ENCODE results near the gene ST6GALNAC3.

DNA sequence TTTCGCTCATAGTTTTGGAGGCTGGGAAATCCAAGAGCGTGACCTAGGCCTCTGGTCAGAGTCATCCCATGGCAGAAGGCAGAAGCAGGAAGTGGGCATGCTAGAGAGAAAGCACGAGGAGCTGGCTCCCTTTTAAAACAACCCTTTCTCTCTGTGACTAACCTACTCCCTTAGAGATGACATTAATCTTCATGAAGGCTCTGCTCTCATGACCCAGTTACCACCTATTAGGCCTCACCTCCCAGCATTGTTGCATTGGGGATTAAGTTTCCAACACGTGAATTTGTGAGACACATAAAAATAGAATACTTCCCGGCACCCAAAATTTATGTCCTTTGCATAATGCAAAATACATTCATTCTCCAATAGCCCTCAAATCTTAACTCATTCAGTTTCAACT is 569.6 kb downstream of the ST6GALNAC3 start:
- TF ChIP-seq, protein P1, sequence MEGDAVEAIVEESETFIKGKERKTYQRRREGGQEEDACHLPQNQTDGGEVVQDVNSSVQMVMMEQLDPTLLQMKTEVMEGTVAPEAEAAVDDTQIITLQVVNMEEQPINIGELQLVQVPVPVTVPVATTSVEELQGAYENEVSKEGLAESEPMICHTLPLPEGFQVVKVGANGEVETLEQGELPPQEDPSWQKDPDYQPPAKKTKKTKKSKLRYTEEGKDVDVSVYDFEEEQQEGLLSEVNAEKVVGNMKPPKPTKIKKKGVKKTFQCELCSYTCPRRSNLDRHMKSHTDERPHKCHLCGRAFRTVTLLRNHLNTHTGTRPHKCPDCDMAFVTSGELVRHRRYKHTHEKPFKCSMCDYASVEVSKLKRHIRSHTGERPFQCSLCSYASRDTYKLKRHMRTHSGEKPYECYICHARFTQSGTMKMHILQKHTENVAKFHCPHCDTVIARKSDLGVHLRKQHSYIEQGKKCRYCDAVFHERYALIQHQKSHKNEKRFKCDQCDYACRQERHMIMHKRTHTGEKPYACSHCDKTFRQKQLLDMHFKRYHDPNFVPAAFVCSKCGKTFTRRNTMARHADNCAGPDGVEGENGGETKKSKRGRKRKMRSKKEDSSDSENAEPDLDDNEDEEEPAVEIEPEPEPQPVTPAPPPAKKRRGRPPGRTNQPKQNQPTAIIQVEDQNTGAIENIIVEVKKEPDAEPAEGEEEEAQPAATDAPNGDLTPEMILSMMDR (conservative IDR thresholded peaks at IDR 0.05; ENCODE audit: low read length), result no peak
- no peak for TF ChIP-seq EZH2phosphoT487 (IDR thresholded peaks at IDR 0.05; ENCODE audit: borderline replicate concordance)

Data from Loucy (cell line).